ENCODE data around the gene IFI27.
A peak's percentile ranks its signal among the peaks of the same experiment; 100 is the strongest.
"Not testable (repeated sequence)": the region's sequence is repeated elsewhere in the genome, so short reads cannot be mapped to it uniquely, and the experiment has no call there.

The IFI27 gene

GRCh38 chr14:94153750-94154342 lies 43.3 kb downstream of the IFI27 start:
- no peak for TF ChIP-seq JUND (IDR thresholded peaks at IDR 0.05; ENCODE audit: low read depth)
- DNase-seq (ENCODE audit: low read depth in 1 of 2, low spot score in 1 of 2), result no peak
- in situ Hi-C loops (cut with HindIII; ENCODE audit: low pct_unique_long_range_greater_than_20kb, low sequenced_read_pairs), result no loop called here

- in situ Hi-C loops (cut with HindIII; ENCODE audit: low pct_unique_long_range_greater_than_20kb, low sequenced_read_pairs); DNase-seq (ENCODE audit: low read depth in 1 of 2, low spot score in 1 of 2): not testable (repeated sequence)
Observed at GRCh38 chr14:94156143-94156542, 45.6 kb downstream of the IFI27 start.

- peak in 1 of 2 experiments; percentile 50 for DNase-seq (ENCODE audit: low read depth in 1 of 2, low spot score in 1 of 2)
- TF ChIP-seq JUND (IDR thresholded peaks at IDR 0.05; ENCODE audit: low read depth), result no peak
- in situ Hi-C loops (cut with HindIII; ENCODE audit: low pct_unique_long_range_greater_than_20kb, low sequenced_read_pairs), result no loop called here
Observed at GRCh38 chr14:94157197-94157596, 46.7 kb downstream of the IFI27 start.

- TF ChIP-seq JUND (IDR thresholded peaks at IDR 0.05; ENCODE audit: low read depth), result no peak
- peak in 1 of 2 experiments; percentile 38 for DNase-seq (ENCODE audit: low read depth in 1 of 2, low spot score in 1 of 2)
Observed at GRCh38 chr14:94158239-94158883, 47.8 kb downstream of the IFI27 start.

GRCh38 chr14:94161058-94161457 lies 50.5 kb downstream of the IFI27 start:
- no peak for DNase-seq (ENCODE audit: low read depth in 1 of 2, low spot score in 1 of 2)
- TF ChIP-seq JUND (IDR thresholded peaks at IDR 0.05; ENCODE audit: low read depth), result no peak
- in situ Hi-C loops (cut with HindIII; ENCODE audit: low pct_unique_long_range_greater_than_20kb, low sequenced_read_pairs), result no loop called here

More at GRCh38 chr14:94158239-94158883, 47.8 kb downstream of the IFI27 start:
- in situ Hi-C loops (cut with HindIII; ENCODE audit: low pct_unique_long_range_greater_than_20kb, low sequenced_read_pairs), result no loop called here

- no peak for TF ChIP-seq JUND (IDR thresholded peaks at IDR 0.05; ENCODE audit: low read depth)
- DNase-seq (ENCODE audit: low read depth in 1 of 2, low spot score in 1 of 2), result no peak
- in situ Hi-C loops (cut with HindIII; ENCODE audit: low pct_unique_long_range_greater_than_20kb, low sequenced_read_pairs), result no loop called here
Observed at GRCh38 chr14:94161981-94162380, 51.4 kb downstream of the IFI27 start.

- DNase-seq (ENCODE audit: low read depth in 1 of 2, low spot score in 1 of 2), result no peak
- in situ Hi-C loops (cut with HindIII; ENCODE audit: low pct_unique_long_range_greater_than_20kb, low sequenced_read_pairs), result no loop called here
- TF ChIP-seq JUND (IDR thresholded peaks at IDR 0.05; ENCODE audit: low read depth), result no peak
Observed at GRCh38 chr14:94162466-94162865, 51.9 kb downstream of the IFI27 start.

- no peak for DNase-seq (ENCODE audit: low read depth in 1 of 2, low spot score in 1 of 2)
- no peak for TF ChIP-seq JUND (IDR thresholded peaks at IDR 0.05; ENCODE audit: low read depth)
- in situ Hi-C loops (cut with HindIII; ENCODE audit: low pct_unique_long_range_greater_than_20kb, low sequenced_read_pairs), result no loop called here
Observed at GRCh38 chr14:94163796-94164195, 53.3 kb downstream of the IFI27 start.

GRCh38 chr14:94164685-94165431 lies 54.3 kb downstream of the IFI27 start:
- in situ Hi-C loops (cut with HindIII; ENCODE audit: low pct_unique_long_range_greater_than_20kb, low sequenced_read_pairs), result no loop called here
- no peak for TF ChIP-seq JUND (IDR thresholded peaks at IDR 0.05; ENCODE audit: low read depth)
- no peak for DNase-seq (ENCODE audit: low read depth in 1 of 2, low spot score in 1 of 2)

GRCh38 chr14:94165744-94166143 lies 55.2 kb downstream of the IFI27 start:
- in situ Hi-C loops (cut with HindIII; ENCODE audit: low pct_unique_long_range_greater_than_20kb, low sequenced_read_pairs), result no loop called here
- DNase-seq (ENCODE audit: low read depth in 1 of 2, low spot score in 1 of 2), result no peak
- TF ChIP-seq JUND (IDR thresholded peaks at IDR 0.05; ENCODE audit: low read depth), result no peak
